Measurements from ENCODE around the gene PER2. TPM values are rescaled to one million over a fixed set of nuclear protein-coding genes. Genes with fewer than 3 reads are reported as not detected.

The PER2 gene
- total and polyA plus RNA-seq, 9 of the 15 experiments (the other 6 are each of a cell fraction or from before 2014, with no cell fraction given), result 1.1 to 10.3 (median 2.9) TPM

- no peak for TF ChIP-seq ILF3 (IDR thresholded peaks at IDR 0.05; ENCODE audit: borderline replicate concordance)
- no peak for TF ChIP-seq EZH2 (IDR thresholded peaks at IDR 0.05; ENCODE audit: borderline replicate concordance, low read depth, low read length)
- TF ChIP-seq NR2C1 (IDR thresholded peaks at IDR 0.05), result no peak
- 0 out of 2 replicates have a peak, but pooled peaks have one; percentile 6 for TF ChIP-seq NR2C1 (tag; IDR thresholded peaks at IDR 0.05)
- no peak for TF ChIP-seq FOXK1 (CRISPR knock-in tag; IDR thresholded peaks at IDR 0.05; ENCODE audit: borderline replicate concordance)
- no peak for TF ChIP-seq TBP (optimal IDR thresholded peaks at IDR 0.05; ENCODE audit: low read depth, low read length)
- TF ChIP-seq ZNF197 (CRISPR knock-in tag; IDR thresholded peaks at IDR 0.05; ENCODE audit: low read depth), result no peak
- TF ChIP-seq ZBTB12 (CRISPR knock-in tag; IDR thresholded peaks at IDR 0.05), result no peak
- no peak for TF ChIP-seq SRSF1 (IDR thresholded peaks at IDR 0.05; ENCODE audit: low read depth, low read length)
- peak; percentile 67; the same call in 1 of the 2 replicates for TF ChIP-seq MAX (CRISPR knock-in tag; IDR thresholded peaks at IDR 0.05)
- TF ChIP-seq CHD7 (IDR thresholded peaks at IDR 0.05; ENCODE audit: low read depth, low read length), result no peak
- TF ChIP-seq HSF4 (CRISPR knock-in tag; IDR thresholded peaks at IDR 0.05; ENCODE audit: borderline replicate concordance), result no peak
- no peak for TF ChIP-seq ZNF3 (CRISPR knock-in tag; IDR thresholded peaks at IDR 0.05)
- no peak for TF ChIP-seq SIN3B (IDR thresholded peaks at IDR 0.05; ENCODE audit: low read depth)
- TF ChIP-seq FOS (IDR thresholded peaks at IDR 0.05; ENCODE audit: extremely low read depth, insufficient read length), result no peak
Measured at GRCh38 chr2:238203973-238204683, 84.3 kb downstream of the PER2 start (continued).

Data from K562 (cell line).